HepG2 (cell line): ENCODE results near the gene NUP62. TPM values are rescaled to one million over a fixed set of nuclear protein-coding genes. Genes with fewer than 3 reads are reported as not detected.

Experiments
- AHR ChIP-seq: IDR thresholded peaks from 2 replicates; pipeline ENCODE4 v1.6.1; 2018; ENCODE audit warnings: missing genetic modification reagents, missing compliant biosample characterization
- BORCS8-MEF2B ChIP-seq: sonication (generic); formaldehyde crosslinking; IDR thresholded peaks from 2 replicates; pipeline ENCODE4 v1.8.0; 2022; ENCODE audit warnings: mild to moderate bottlenecking, missing genetic modification reagents
- FOXJ3 ChIP-seq: sonication (generic); formaldehyde crosslinking; IDR thresholded peaks from 2 replicates; pipeline ENCODE4 v1.4.0; 2020; ENCODE audit warnings: missing genetic modification reagents, mild to moderate bottlenecking, borderline replicate concordance
- HDAC2 ChIP-seq: sonication (generic); formaldehyde crosslinking; IDR thresholded peaks from 2 replicates; pipeline ENCODE4 v1.4.0; 2020; ENCODE audit warnings: missing genetic modification reagents
- MYC ChIP-seq: sonication (generic); formaldehyde crosslinking; IDR thresholded peaks from 2 replicates; pipeline ENCODE4 v1.9.0; 2021; ENCODE audit warnings: missing genetic modification reagents, borderline replicate concordance
- ZNF430 ChIP-seq: sonication (generic); formaldehyde crosslinking; IDR thresholded peaks from 2 replicates; pipeline ENCODE4 v1.9.0; 2021; ENCODE audit warnings: mild to moderate bottlenecking, missing genetic modification reagents
- ZNF564 ChIP-seq: sonication (generic); formaldehyde crosslinking; IDR thresholded peaks from 2 replicates; pipeline ENCODE4 v1.8.1; 2023; ENCODE audit warnings: mild to moderate bottlenecking, missing genetic modification reagents
- polyA plus RNA-seq, 8 experiments: library from polyadenylated mRNA; depleted of rRNA in 3 of 8; stranded (reverse) in 7 of 8; unstranded in 1 of 8; fragments of >200 nt; fragmentation: Illumina TruSeq in 4 of 8; extraction: Trizol in 4 of 8; gene quantifications; 2 replicates each; pipeline versions ENCODE4 v1.2.1 to v1.2.3, GENCODE V29; 2011 to 2016; ENCODE audit warnings: low read depth in 4 of 8, missing spikeins in 1 of 8, mixed read lengths in 1 of 8; ENCODE audit not compliant: insufficient read depth in 1 of 8
- total RNA-seq, 5 experiments: library from RNA; depleted of rRNA; stranded (reverse); fragments of >200 nt; fragmentation: Illumina TruSeq; extraction: Trizol; gene quantifications; 2 replicates each; pipeline ENCODE4 v1.2.3, GENCODE V29; 2016; ENCODE audit warnings: low read depth in 1 of 5
- TF ChIP-seq, protein P1 (sequence below): sonication (generic); formaldehyde crosslinking; IDR thresholded peaks from 2 replicates; pipeline ENCODE4 v1.4.0; 2020; ENCODE audit warnings: missing genetic modification reagents
- TF ChIP-seq, protein P2 (sequence below): sonication (generic); formaldehyde crosslinking; IDR thresholded peaks from 2 replicates; pipeline ENCODE4 v1.4.0; 2020; ENCODE audit warnings: missing genetic modification reagents, borderline replicate concordance
- TF ChIP-seq, protein P3 (sequence below): sonication (generic); formaldehyde crosslinking; IDR thresholded peaks from 2 replicates; pipeline ENCODE4 v1.4.0; 2020; ENCODE audit warnings: missing genetic modification reagents
- TF ChIP-seq, protein P4 (sequence below): sonication (generic); formaldehyde crosslinking; IDR thresholded peaks from 2 replicates; pipeline ENCODE4 v1.4.0; 2020; ENCODE audit warnings: mild to moderate bottlenecking, missing genetic modification reagents, borderline replicate concordance
- TF ChIP-seq, protein P5 (sequence below): IDR thresholded peaks from 2 replicates; pipeline ENCODE4 v1.4.0; 2020; ENCODE audit warnings: mild to moderate bottlenecking, missing genetic modification reagents

Gene NUP62
- total and polyA plus RNA-seq, 2 of the 13 experiments (the other 11 are each of a cell fraction or from before 2014, with no cell fraction given) = 16.5 to 41.5 TPM

GRCh38 chr19:49877020-49877878 lies 52.1 kb downstream of the NUP62 start, which contains the start of the genes AKT1S1 and TBC1D17 (continued):
- TF ChIP-seq, protein P1, sequence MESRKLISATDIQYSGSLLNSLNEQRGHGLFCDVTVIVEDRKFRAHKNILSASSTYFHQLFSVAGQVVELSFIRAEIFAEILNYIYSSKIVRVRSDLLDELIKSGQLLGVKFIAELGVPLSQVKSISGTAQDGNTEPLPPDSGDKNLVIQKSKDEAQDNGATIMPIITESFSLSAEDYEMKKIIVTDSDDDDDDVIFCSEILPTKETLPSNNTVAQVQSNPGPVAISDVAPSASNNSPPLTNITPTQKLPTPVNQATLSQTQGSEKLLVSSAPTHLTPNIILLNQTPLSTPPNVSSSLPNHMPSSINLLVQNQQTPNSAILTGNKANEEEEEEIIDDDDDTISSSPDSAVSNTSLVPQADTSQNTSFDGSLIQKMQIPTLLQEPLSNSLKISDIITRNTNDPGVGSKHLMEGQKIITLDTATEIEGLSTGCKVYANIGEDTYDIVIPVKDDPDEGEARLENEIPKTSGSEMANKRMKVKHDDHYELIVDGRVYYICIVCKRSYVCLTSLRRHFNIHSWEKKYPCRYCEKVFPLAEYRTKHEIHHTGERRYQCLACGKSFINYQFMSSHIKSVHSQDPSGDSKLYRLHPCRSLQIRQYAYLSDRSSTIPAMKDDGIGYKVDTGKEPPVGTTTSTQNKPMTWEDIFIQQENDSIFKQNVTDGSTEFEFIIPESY (CRISPR knock-in tag) = no peak
- TF ChIP-seq, protein P2, sequence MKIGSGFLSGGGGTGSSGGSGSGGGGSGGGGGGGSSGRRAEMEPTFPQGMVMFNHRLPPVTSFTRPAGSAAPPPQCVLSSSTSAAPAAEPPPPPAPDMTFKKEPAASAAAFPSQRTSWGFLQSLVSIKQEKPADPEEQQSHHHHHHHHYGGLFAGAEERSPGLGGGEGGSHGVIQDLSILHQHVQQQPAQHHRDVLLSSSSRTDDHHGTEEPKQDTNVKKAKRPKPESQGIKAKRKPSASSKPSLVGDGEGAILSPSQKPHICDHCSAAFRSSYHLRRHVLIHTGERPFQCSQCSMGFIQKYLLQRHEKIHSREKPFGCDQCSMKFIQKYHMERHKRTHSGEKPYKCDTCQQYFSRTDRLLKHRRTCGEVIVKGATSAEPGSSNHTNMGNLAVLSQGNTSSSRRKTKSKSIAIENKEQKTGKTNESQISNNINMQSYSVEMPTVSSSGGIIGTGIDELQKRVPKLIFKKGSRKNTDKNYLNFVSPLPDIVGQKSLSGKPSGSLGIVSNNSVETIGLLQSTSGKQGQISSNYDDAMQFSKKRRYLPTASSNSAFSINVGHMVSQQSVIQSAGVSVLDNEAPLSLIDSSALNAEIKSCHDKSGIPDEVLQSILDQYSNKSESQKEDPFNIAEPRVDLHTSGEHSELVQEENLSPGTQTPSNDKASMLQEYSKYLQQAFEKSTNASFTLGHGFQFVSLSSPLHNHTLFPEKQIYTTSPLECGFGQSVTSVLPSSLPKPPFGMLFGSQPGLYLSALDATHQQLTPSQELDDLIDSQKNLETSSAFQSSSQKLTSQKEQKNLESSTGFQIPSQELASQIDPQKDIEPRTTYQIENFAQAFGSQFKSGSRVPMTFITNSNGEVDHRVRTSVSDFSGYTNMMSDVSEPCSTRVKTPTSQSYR = no peak
- no peak; the same call in 1 of the 2 replicates for TF ChIP-seq FOXJ3
- TF ChIP-seq AHR (CRISPR knock-in tag) = peak; percentile 75; the same call in 1 of the 2 replicates
- no peak for TF ChIP-seq BORCS8-MEF2B
- TF ChIP-seq, protein P3, sequence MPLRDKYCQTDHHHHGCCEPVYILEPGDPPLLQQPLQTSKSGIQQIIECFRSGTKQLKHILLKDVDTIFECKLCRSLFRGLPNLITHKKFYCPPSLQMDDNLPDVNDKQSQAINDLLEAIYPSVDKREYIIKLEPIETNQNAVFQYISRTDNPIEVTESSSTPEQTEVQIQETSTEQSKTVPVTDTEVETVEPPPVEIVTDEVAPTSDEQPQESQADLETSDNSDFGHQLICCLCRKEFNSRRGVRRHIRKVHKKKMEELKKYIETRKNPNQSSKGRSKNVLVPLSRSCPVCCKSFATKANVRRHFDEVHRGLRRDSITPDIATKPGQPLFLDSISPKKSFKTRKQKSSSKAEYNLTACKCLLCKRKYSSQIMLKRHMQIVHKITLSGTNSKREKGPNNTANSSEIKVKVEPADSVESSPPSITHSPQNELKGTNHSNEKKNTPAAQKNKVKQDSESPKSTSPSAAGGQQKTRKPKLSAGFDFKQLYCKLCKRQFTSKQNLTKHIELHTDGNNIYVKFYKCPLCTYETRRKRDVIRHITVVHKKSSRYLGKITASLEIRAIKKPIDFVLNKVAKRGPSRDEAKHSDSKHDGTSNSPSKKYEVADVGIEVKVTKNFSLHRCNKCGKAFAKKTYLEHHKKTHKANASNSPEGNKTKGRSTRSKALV (CRISPR knock-in tag) = no peak
- TF ChIP-seq, protein P4, sequence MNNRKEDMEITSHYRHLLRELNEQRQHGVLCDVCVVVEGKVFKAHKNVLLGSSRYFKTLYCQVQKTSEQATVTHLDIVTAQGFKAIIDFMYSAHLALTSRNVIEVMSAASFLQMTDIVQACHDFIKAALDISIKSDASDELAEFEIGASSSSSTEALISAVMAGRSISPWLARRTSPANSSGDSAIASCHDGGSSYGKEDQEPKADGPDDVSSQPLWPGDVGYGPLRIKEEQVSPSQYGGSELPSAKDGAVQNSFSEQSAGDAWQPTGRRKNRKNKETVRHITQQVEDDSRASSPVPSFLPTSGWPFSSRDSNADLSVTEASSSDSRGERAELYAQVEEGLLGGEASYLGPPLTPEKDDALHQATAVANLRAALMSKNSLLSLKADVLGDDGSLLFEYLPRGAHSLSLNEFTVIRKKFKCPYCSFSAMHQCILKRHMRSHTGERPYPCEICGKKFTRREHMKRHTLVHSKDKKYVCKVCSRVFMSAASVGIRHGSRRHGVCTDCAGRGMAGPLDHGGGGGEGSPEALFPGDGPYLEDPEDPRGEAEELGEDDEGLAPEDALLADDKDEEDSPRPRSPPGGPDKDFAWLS = no peak
- TF ChIP-seq HDAC2 (CRISPR knock-in tag) = 0 out of 2 replicates have a peak, but pooled peaks have one; percentile 16
- peak; percentile 26; the same call in 1 of the 2 replicates for TF ChIP-seq ZNF430 (CRISPR knock-in tag)
- peak; percentile 86 for TF ChIP-seq MYC (CRISPR knock-in tag)
- TF ChIP-seq, protein P5, sequence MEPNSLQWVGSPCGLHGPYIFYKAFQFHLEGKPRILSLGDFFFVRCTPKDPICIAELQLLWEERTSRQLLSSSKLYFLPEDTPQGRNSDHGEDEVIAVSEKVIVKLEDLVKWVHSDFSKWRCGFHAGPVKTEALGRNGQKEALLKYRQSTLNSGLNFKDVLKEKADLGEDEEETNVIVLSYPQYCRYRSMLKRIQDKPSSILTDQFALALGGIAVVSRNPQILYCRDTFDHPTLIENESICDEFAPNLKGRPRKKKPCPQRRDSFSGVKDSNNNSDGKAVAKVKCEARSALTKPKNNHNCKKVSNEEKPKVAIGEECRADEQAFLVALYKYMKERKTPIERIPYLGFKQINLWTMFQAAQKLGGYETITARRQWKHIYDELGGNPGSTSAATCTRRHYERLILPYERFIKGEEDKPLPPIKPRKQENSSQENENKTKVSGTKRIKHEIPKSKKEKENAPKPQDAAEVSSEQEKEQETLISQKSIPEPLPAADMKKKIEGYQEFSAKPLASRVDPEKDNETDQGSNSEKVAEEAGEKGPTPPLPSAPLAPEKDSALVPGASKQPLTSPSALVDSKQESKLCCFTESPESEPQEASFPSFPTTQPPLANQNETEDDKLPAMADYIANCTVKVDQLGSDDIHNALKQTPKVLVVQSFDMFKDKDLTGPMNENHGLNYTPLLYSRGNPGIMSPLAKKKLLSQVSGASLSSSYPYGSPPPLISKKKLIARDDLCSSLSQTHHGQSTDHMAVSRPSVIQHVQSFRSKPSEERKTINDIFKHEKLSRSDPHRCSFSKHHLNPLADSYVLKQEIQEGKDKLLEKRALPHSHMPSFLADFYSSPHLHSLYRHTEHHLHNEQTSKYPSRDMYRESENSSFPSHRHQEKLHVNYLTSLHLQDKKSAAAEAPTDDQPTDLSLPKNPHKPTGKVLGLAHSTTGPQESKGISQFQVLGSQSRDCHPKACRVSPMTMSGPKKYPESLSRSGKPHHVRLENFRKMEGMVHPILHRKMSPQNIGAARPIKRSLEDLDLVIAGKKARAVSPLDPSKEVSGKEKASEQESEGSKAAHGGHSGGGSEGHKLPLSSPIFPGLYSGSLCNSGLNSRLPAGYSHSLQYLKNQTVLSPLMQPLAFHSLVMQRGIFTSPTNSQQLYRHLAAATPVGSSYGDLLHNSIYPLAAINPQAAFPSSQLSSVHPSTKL (CRISPR knock-in tag) = no peak; the same call in none of the 2 replicates
- no peak for TF ChIP-seq ZNF564 (CRISPR knock-in tag)
